WI38 (cell line): ENCODE results near the gene KRTAP5-5.
"Not testable (repeated sequence)": the region's sequence is repeated elsewhere in the genome, so short reads cannot be mapped to it uniquely, and the experiment has no call there.

Experiments used
- H3K4me3 ChIP-seq: 2 replicates; pipeline ENCODE4 v1.5.1; 2011; ENCODE audit warnings: low read depth, mild to moderate bottlenecking, control low read depth, low read length
- CTCF ChIP-seq: IDR thresholded peaks from 2 replicates; pipeline ENCODE4 v1.5.1; 2012; ENCODE audit warnings: low read depth, mild to moderate bottlenecking, control low read depth, low read length

KRTAP5-5 gene

GRCh38 chr11:1629326-1630185 lies at the start of gene KRTAP5-5:
KRTAP5-5 (plus strand) TSS chr11:1629775; CDS start chr11:1629841, 66 bp downstream.
- TF ChIP-seq CTCF = no peak
- no peak within 1 kb of the TSS for H3K4me3 ChIP-seq

GRCh38 chr11:1581976-1582375 lies 47.6 kb upstream of the KRTAP5-5 start:
- no peak overlapping the region for H3K4me3 ChIP-seq
- no peak for TF ChIP-seq CTCF

- not testable (repeated sequence) for H3K4me3 ChIP-seq
Observed at GRCh38 chr11:1582909-1583308, 46.7 kb upstream of the KRTAP5-5 start.

GRCh38 chr11:1584661-1585370 lies 44.8 kb upstream of the KRTAP5-5 start, which contains the start of gene KRTAP5-1:
KRTAP5-1 (minus strand) TSS chr11:1585283; CDS start chr11:1585249, 34 bp downstream.
- not testable (repeated sequence) for H3K4me3 ChIP-seq

GRCh38 chr11:1586699-1587098 lies 42.9 kb upstream of the KRTAP5-5 start:
- TF ChIP-seq CTCF = no peak

GRCh38 chr11:1589191-1589963 lies 40.2 kb upstream of the KRTAP5-5 start:
- not testable (repeated sequence) for H3K4me3 ChIP-seq

More at GRCh38 chr11:1586699-1587098, 42.9 kb upstream of the KRTAP5-5 start:
- no peak overlapping the region for H3K4me3 ChIP-seq

GRCh38 chr11:1589996-1590395 lies 39.6 kb upstream of the KRTAP5-5 start:
- H3K4me3 ChIP-seq = no peak overlapping the region
- TF ChIP-seq CTCF = no peak

- H3K4me3 ChIP-seq = no peak overlapping the region
- TF ChIP-seq CTCF = no peak
Observed at GRCh38 chr11:1592628-1593027, 36.9 kb upstream of the KRTAP5-5 start.

GRCh38 chr11:1595994-1596575 lies 33.5 kb upstream of the KRTAP5-5 start:
- not testable (repeated sequence) for H3K4me3 ChIP-seq

- H3K4me3 ChIP-seq = not testable (repeated sequence)
Observed at GRCh38 chr11:1596576-1597121, 32.9 kb upstream of the KRTAP5-5 start.
